ENCODE data around the gene CTTN.

The CTTN gene

DNA sequence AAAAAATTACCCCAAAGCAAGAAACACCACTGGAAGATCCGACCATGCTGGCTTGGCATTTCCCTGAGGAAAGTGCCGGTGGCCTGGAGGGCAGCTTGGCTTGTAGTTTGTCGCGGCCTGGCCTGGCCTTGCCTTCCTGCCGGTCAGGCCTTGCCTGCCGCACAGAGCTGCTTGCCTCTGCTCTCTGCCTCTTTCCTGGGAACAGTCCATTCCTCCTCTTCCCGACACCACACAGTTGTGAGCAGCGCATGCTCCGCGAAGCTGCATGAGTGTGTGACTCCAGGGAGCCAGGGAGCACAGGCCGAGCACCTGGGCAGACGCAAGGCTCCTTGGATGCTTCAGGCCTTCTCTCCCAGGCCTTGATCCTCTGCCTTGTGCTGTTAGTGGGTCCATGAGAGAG lies 19.8 kb downstream of the CTTN start:
- H3K36me3 ChIP-seq (ENCODE audit: control insufficient read depth in 1 of 2, insufficient read depth in 2 of 2, low read depth in 1 of 2, low read length in 2 of 2): peaks cover 77 to 94% of the 10 kb centered on the region in 2 experiments
- peak overlapping the region; percentile 15 for H4K8ac ChIP-seq (ENCODE audit: low read length)
- no peak overlapping the region for H2BK12ac ChIP-seq (ENCODE audit: low read length in 2 of 2)
- peak overlapping the region; percentile 53 for H4K91ac ChIP-seq (ENCODE audit: low read length)
- peaks cover 27% of the 10 kb centered on the region for H3K79me1 ChIP-seq (replicated peaks; ENCODE audit: low read length, poor library complexity, severe bottlenecking)
- no peak overlapping the region for H2BK5ac ChIP-seq (ENCODE audit: low read depth, low read length, poor library complexity, severe bottlenecking)
- H2AK5ac ChIP-seq (ENCODE audit: low read length, severe bottlenecking): peak overlapping the region; percentile 78
- H3K9me3 ChIP-seq (ENCODE audit: control insufficient read depth, low read length): no peaks in the 10 kb centered on the region
- H3K14ac ChIP-seq (ENCODE audit: low read length in 2 of 2): no peak overlapping the region
- no peak overlapping the region for H3K18ac ChIP-seq (ENCODE audit: low read depth in 1 of 2, low read length in 2 of 2)
- H3K27ac ChIP-seq (ENCODE audit: low read length, poor library complexity, severe bottlenecking): peak overlapping the region; percentile 10
- H3K4me3 ChIP-seq (ENCODE audit: insufficient read depth in 1 of 2, low read depth in 1 of 2, low read length in 2 of 2): no peak overlapping the region
- H2BK120ac ChIP-seq (ENCODE audit: low read depth, low read length): no peak overlapping the region
- no peak overlapping the region for H3K23ac ChIP-seq (ENCODE audit: low read length in 2 of 2)
- DNase-seq: no peak
- H2AFZ ChIP-seq (ENCODE audit: low read depth, low read length): no peak overlapping the region
- H3K9ac ChIP-seq (ENCODE audit: low read length): no peak overlapping the region
- H2BK15ac ChIP-seq (ENCODE audit: low read depth, poor library complexity, severe bottlenecking): no peak overlapping the region
- H3K4me2 ChIP-seq (ENCODE audit: low read length, poor library complexity, severe bottlenecking): no peak overlapping the region
- H3K27me3 ChIP-seq (ENCODE audit: control insufficient read depth in 1 of 2, insufficient read depth in 1 of 2, low read length in 2 of 2): no peaks in the 10 kb centered on the region
- no peak overlapping the region for H3K4ac ChIP-seq (ENCODE audit: low read depth in 1 of 2, low read length in 2 of 2)
- peaks cover 48% of the 10 kb centered on the region for H3K4me1 ChIP-seq (ENCODE audit: control insufficient read depth, insufficient read depth, low read depth, low read length)
- WGBS: 95% methylated on average over 11 of the region's 12 CpGs

DNA sequence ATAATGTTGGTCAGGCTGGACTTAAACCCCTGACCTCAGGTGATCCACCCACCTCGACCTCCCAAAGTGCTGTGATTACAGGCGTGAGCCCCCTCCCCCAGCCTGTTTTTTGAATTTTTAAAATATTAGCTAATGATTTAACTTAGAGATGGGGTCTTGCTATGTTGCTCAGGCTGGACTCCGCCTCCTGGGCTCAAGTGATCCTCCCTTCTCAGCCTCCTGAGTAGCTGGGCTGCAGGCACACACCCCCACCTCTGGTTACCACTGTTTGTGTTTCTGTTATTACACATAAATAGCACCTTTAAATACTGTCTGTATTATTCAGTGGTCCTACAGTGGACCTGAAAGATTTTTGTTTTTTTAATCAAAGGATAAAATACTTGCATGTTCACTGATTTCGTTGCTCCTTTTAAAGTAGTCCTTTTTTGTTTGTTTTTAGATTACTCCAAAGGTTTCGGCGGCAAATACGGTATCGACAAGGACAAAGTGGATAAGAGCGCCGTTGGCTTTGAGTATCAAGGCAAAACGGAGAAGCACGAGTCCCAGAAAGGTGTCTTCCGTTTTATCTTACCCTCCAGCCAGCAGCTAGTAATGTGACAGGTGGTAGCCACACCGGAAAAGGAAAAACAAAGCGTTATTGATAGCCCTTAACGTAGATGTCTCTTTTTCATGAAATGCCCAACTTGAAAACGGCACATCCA lies 21.1 kb downstream of the CTTN start:
- Histone ChIP-seq H3K27ac (ENCODE audit: low read length, poor library complexity, severe bottlenecking) (peak overlapping the region; percentile 41), H3K18ac (ENCODE audit: low read depth in 1 of 2, low read length in 2 of 2) (no peak overlapping the region), H3K9ac (ENCODE audit: low read length) (no peak overlapping the region), H3K79me1 (replicated peaks; ENCODE audit: low read length, poor library complexity, severe bottlenecking) (peaks cover 28% of the 10 kb centered on the region), H2AFZ (ENCODE audit: low read depth, low read length) (no peak overlapping the region), H2BK120ac (ENCODE audit: low read depth, low read length) (no peak overlapping the region), H2BK5ac (ENCODE audit: low read depth, low read length, poor library complexity, severe bottlenecking) (no peak overlapping the region), H3K36me3 (ENCODE audit: control insufficient read depth in 1 of 2, insufficient read depth in 2 of 2, low read depth in 1 of 2, low read length in 2 of 2) (peaks cover 76 to 96% of the 10 kb centered on the region in 2 experiments), H3K9me3 (ENCODE audit: control insufficient read depth, low read length) (no peaks in the 10 kb centered on the region), H3K4me1 (ENCODE audit: control insufficient read depth, insufficient read depth, low read depth, low read length) (peaks cover 56% of the 10 kb centered on the region), H3K27me3 (ENCODE audit: control insufficient read depth in 1 of 2, insufficient read depth in 1 of 2, low read length in 2 of 2) (no peaks in the 10 kb centered on the region), H4K91ac (ENCODE audit: low read length) (no peak overlapping the region), H3K14ac (ENCODE audit: low read length in 2 of 2) (no peak overlapping the region), H3K4me3 (ENCODE audit: insufficient read depth in 1 of 2, low read depth in 1 of 2, low read length in 2 of 2) (no peak overlapping the region), H3K4me2 (ENCODE audit: low read length, poor library complexity, severe bottlenecking) (no peak overlapping the region), H2BK15ac (ENCODE audit: low read depth, poor library complexity, severe bottlenecking) (no peak overlapping the region), H3K4ac (ENCODE audit: low read depth in 1 of 2, low read length in 2 of 2) (no peak overlapping the region), H2BK12ac (ENCODE audit: low read length in 2 of 2) (no peak overlapping the region), H2AK5ac (ENCODE audit: low read length, severe bottlenecking) (peak overlapping the region; percentile 80), H3K23ac (ENCODE audit: low read length in 2 of 2) (no peak overlapping the region), H4K8ac (ENCODE audit: low read length) (no peak overlapping the region)
- DNase-seq: no peak
- WGBS: 97% methylated on average over 14 of the region's 17 CpGs

GRCh38 chr11:70420008-70420464 lies 21.7 kb downstream of the CTTN start:
- H3K18ac ChIP-seq (ENCODE audit: low read depth in 1 of 2, low read length in 2 of 2): no peak overlapping the region
- no peak overlapping the region for H2BK12ac ChIP-seq (ENCODE audit: low read length in 2 of 2)
- peak overlapping the region; percentile 80 for H2AK5ac ChIP-seq (ENCODE audit: low read length, severe bottlenecking)
- no peak overlapping the region for H3K14ac ChIP-seq (ENCODE audit: low read length in 2 of 2)
- no peak overlapping the region for H4K8ac ChIP-seq (ENCODE audit: low read length)
- no peak overlapping the region for H3K23ac ChIP-seq (ENCODE audit: low read length in 2 of 2)
- no peak overlapping the region for H4K91ac ChIP-seq (ENCODE audit: low read length)
- no peaks in the 10 kb centered on the region for H3K27me3 ChIP-seq (ENCODE audit: control insufficient read depth in 1 of 2, insufficient read depth in 1 of 2, low read length in 2 of 2)
- 77% methylated on average over 12 of the region's 14 CpGs for WGBS
- no peak overlapping the region for H3K4me3 ChIP-seq (ENCODE audit: insufficient read depth in 1 of 2, low read depth in 1 of 2, low read length in 2 of 2)
- H2BK15ac ChIP-seq (ENCODE audit: low read depth, poor library complexity, severe bottlenecking): no peak overlapping the region
- peak overlapping the region; percentile 41 for H3K27ac ChIP-seq (ENCODE audit: low read length, poor library complexity, severe bottlenecking)
- H3K4ac ChIP-seq (ENCODE audit: low read depth in 1 of 2, low read length in 2 of 2): no peak overlapping the region
- H3K9ac ChIP-seq (ENCODE audit: low read length): no peak overlapping the region
- H3K79me1 ChIP-seq (replicated peaks; ENCODE audit: low read length, poor library complexity, severe bottlenecking): peaks cover 29% of the 10 kb centered on the region
- H2AFZ ChIP-seq (ENCODE audit: low read depth, low read length): no peak overlapping the region
- no peak overlapping the region for H2BK120ac ChIP-seq (ENCODE audit: low read depth, low read length)
- H3K36me3 ChIP-seq (ENCODE audit: control insufficient read depth in 1 of 2, insufficient read depth in 2 of 2, low read depth in 1 of 2, low read length in 2 of 2): peaks cover 77 to 96% of the 10 kb centered on the region in 2 experiments
- peaks cover 56% of the 10 kb centered on the region for H3K4me1 ChIP-seq (ENCODE audit: control insufficient read depth, insufficient read depth, low read depth, low read length)
- H3K9me3 ChIP-seq (ENCODE audit: control insufficient read depth, low read length): no peaks in the 10 kb centered on the region
- no peak overlapping the region for H3K4me2 ChIP-seq (ENCODE audit: low read length, poor library complexity, severe bottlenecking)
- peak; percentile 60 for DNase-seq
- H2BK5ac ChIP-seq (ENCODE audit: low read depth, low read length, poor library complexity, severe bottlenecking): no peak overlapping the region

DNA sequence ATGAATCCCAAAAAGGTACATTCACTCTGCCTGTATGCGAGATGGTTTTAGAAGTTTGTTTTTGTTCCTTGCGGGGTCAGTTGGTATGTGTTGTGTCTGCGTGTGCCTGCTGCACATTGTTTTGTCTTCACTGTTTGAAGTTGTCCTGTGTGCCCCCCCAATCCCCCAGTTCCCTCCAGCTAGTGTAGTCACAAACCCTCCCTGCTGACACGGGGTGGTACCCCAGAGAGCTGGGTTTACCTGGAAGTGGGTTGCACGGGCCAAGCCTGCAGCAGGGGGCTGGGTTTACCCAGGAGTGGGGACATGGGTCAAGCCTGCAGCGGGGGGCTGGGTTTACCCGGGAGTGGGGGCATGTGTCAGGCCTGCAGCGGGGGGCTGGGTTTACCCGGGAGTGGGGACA lies 22.2 kb downstream of the CTTN start:
- no peak overlapping the region for H4K8ac ChIP-seq (ENCODE audit: low read length)
- H2BK12ac ChIP-seq (ENCODE audit: low read length in 2 of 2): no peak overlapping the region
- H3K4ac ChIP-seq (ENCODE audit: low read depth in 1 of 2, low read length in 2 of 2): no peak overlapping the region
- no peak overlapping the region for H2AFZ ChIP-seq (ENCODE audit: low read depth, low read length)
- H2BK5ac ChIP-seq (ENCODE audit: low read depth, low read length, poor library complexity, severe bottlenecking): no peak overlapping the region
- peak overlapping the region; percentile 8 for H2AK5ac ChIP-seq (ENCODE audit: low read length, severe bottlenecking)
- H3K18ac ChIP-seq (ENCODE audit: low read depth in 1 of 2, low read length in 2 of 2): no peak overlapping the region
- H4K91ac ChIP-seq (ENCODE audit: low read length): no peak overlapping the region
- H2BK15ac ChIP-seq (ENCODE audit: low read depth, poor library complexity, severe bottlenecking): no peak overlapping the region
- no peak overlapping the region for H3K23ac ChIP-seq (ENCODE audit: low read length in 2 of 2)
- H3K36me3 ChIP-seq (ENCODE audit: control insufficient read depth in 1 of 2, insufficient read depth in 2 of 2, low read depth in 1 of 2, low read length in 2 of 2): peaks cover 82 to 96% of the 10 kb centered on the region in 2 experiments
- no peaks in the 10 kb centered on the region for H3K27me3 ChIP-seq (ENCODE audit: control insufficient read depth in 1 of 2, insufficient read depth in 1 of 2, low read length in 2 of 2)
- H3K4me2 ChIP-seq (ENCODE audit: low read length, poor library complexity, severe bottlenecking): no peak overlapping the region
- peaks cover 57% of the 10 kb centered on the region for H3K4me1 ChIP-seq (ENCODE audit: control insufficient read depth, insufficient read depth, low read depth, low read length)
- no peak for DNase-seq
- WGBS: 98% methylated on average over 8 of the region's 9 CpGs
- no peaks in the 10 kb centered on the region for H3K9me3 ChIP-seq (ENCODE audit: control insufficient read depth, low read length)
- no peak overlapping the region for H3K14ac ChIP-seq (ENCODE audit: low read length in 2 of 2)
- peak overlapping the region; percentile 41 for H3K27ac ChIP-seq (ENCODE audit: low read length, poor library complexity, severe bottlenecking)
- H3K79me1 ChIP-seq (replicated peaks; ENCODE audit: low read length, poor library complexity, severe bottlenecking): peaks cover 33% of the 10 kb centered on the region
- H3K4me3 ChIP-seq (ENCODE audit: insufficient read depth in 1 of 2, low read depth in 1 of 2, low read length in 2 of 2): no peak overlapping the region
- H2BK120ac ChIP-seq (ENCODE audit: low read depth, low read length): no peak overlapping the region
- no peak overlapping the region for H3K9ac ChIP-seq (ENCODE audit: low read length)

Data from mesenchymal stem cell (in vitro differentiated cells and primary cell).